ENCODE results near the gene FBLN1.

FBLN1 gene

GRCh38 chr22:45564349-45565030 is 61.8 kb downstream of the FBLN1 start:
- no peak for TF ChIP-seq CTCF (IDR thresholded peaks at IDR 0.05; ENCODE audit: low read depth, low read length)
- TF ChIP-seq POLR2A (IDR thresholded peaks at IDR 0.05; ENCODE audit: extremely low read depth, insufficient read length) = no peak

GRCh38 chr22:45565171-45565570 is 62.5 kb downstream of the FBLN1 start:
- TF ChIP-seq CTCF (IDR thresholded peaks at IDR 0.05; ENCODE audit: low read depth, low read length) = no peak
- no peak for TF ChIP-seq MAX (IDR thresholded peaks at IDR 0.05; ENCODE audit: low read depth, low read length)
- TF ChIP-seq MYC (IDR thresholded peaks at IDR 0.05; ENCODE audit: low read depth, low read length) = no peak
- TF ChIP-seq POLR2A (IDR thresholded peaks at IDR 0.05; ENCODE audit: extremely low read depth, insufficient read length) = no peak
- no peak for DNase-seq (ENCODE audit: low read depth)
- no peak overlapping the region for H3K4me3 ChIP-seq (ENCODE audit: low read depth, low read length)

More at GRCh38 chr22:45564349-45565030, 61.8 kb downstream of the FBLN1 start:
- H3K4me3 ChIP-seq (ENCODE audit: low read depth, low read length) = no peak overlapping the region
- no peak for DNase-seq (ENCODE audit: low read depth)

- no peak overlapping the region for H3K4me3 ChIP-seq (ENCODE audit: low read depth, low read length)
- TF ChIP-seq MYC (IDR thresholded peaks at IDR 0.05; ENCODE audit: low read depth, low read length) (no peak), CTCF (IDR thresholded peaks at IDR 0.05; ENCODE audit: low read depth, low read length) (no peak)
- no peak for DNase-seq (ENCODE audit: low read depth)
Measured at GRCh38 chr22:45565973-45566372, 63.3 kb downstream of the FBLN1 start.

- H3K4me3 ChIP-seq (ENCODE audit: low read depth, low read length) = no peak overlapping the region
- TF ChIP-seq MAX (IDR thresholded peaks at IDR 0.05; ENCODE audit: low read depth, low read length) (no peak), CTCF (IDR thresholded peaks at IDR 0.05; ENCODE audit: low read depth, low read length) (no peak), POLR2A (IDR thresholded peaks at IDR 0.05; ENCODE audit: extremely low read depth, insufficient read length) (no peak), MYC (IDR thresholded peaks at IDR 0.05; ENCODE audit: low read depth, low read length) (no peak)
- DNase-seq (ENCODE audit: low read depth) = no peak
Measured at GRCh38 chr22:45568213-45568612, 65.5 kb downstream of the FBLN1 start.

GRCh38 chr22:45571089-45571488 is 68.4 kb downstream of the FBLN1 start:
- no peak for DNase-seq (ENCODE audit: low read depth)
- H3K4me3 ChIP-seq (ENCODE audit: low read depth, low read length) = no peak overlapping the region
- TF ChIP-seq MYC (IDR thresholded peaks at IDR 0.05; ENCODE audit: low read depth, low read length) (no peak), MAX (IDR thresholded peaks at IDR 0.05; ENCODE audit: low read depth, low read length) (no peak), POLR2A (IDR thresholded peaks at IDR 0.05; ENCODE audit: extremely low read depth, insufficient read length) (no peak), CTCF (IDR thresholded peaks at IDR 0.05; ENCODE audit: low read depth, low read length) (no peak)

- no peak for DNase-seq (ENCODE audit: low read depth)
- TF ChIP-seq POLR2A (IDR thresholded peaks at IDR 0.05; ENCODE audit: extremely low read depth, insufficient read length) (no peak), MYC (IDR thresholded peaks at IDR 0.05; ENCODE audit: low read depth, low read length) (no peak), MAX (IDR thresholded peaks at IDR 0.05; ENCODE audit: low read depth, low read length) (no peak), CTCF (IDR thresholded peaks at IDR 0.05; ENCODE audit: low read depth, low read length) (no peak)
- no peak overlapping the region for H3K4me3 ChIP-seq (ENCODE audit: low read depth, low read length)
Measured at GRCh38 chr22:45572444-45572843, 69.8 kb downstream of the FBLN1 start.
